ENCODE data around the gene CENPP. TPM values are rescaled to one million over a fixed set of nuclear protein-coding genes. Genes with fewer than 3 reads are reported as not detected.
A peak's percentile ranks its signal among the peaks of the same experiment; 100 is the strongest.

CENPP gene
- total RNA-seq: 10 to 100 TPM in 2 of 8 experiments, 1 to 10 TPM in 6; 1.7 to 22.3 (median 5.0) TPM

GRCh38 chr9:92325269-92325990, at the start of gene CENPP, which contains the start of gene NOL8:
CENPP (plus strand) TSS chr9:92325953.
NOL8 (minus strand) TSS chr9:92325350; CDS start chr9:92324161, 1,189 bp downstream.
- WGBS, 10 experiments: 0 to 4% (median 0%) methylated on average over 4 to 23 of the region's 55 CpGs; no CpG with 5 or more reads in 1 of the 10 experiments
- H3K4me1 ChIP-seq (replicated peaks in 1 of 2): peaks cover 6 to 7% of the 10 kb centered on the region in 2 donors
- H3K27ac ChIP-seq: peak within 1 kb of the TSS; percentile 98 to 100
- H3K4me3 ChIP-seq: peak within 1 kb of the TSS; percentile 92 to 96 (median 94)
- ATAC-seq (replicated peaks in 6 of 8): peak; percentile 87 to 96 (median 95)
- in situ Hi-C loops (cut with MboI; ENCODE audit: low pct_unique_long_range_greater_than_20kb in 2 of 9, low sequenced_read_pairs in 9 of 9, unreplicated experiment in 9 of 9): loop anchor here in 3 of 9 experiments (25.0 kb wide), 3 partner anchors 112 to 312 kb away; no protein-coding TSS in a partner anchor

- no peaks in the 10 kb centered on the region for H3K4me1 ChIP-seq (replicated peaks in 1 of 2)
- H3K4me3 ChIP-seq: no peak overlapping the region
- ATAC-seq (replicated peaks in 6 of 8): no peak
- in situ Hi-C loops (cut with MboI; ENCODE audit: low pct_unique_long_range_greater_than_20kb in 2 of 9, low sequenced_read_pairs in 9 of 9, unreplicated experiment in 9 of 9): loop anchor here in 1 of 9 experiments (25.0 kb wide), 1 partner anchor 361 kb away; no protein-coding TSS in a partner anchor
- H3K27ac ChIP-seq: no peak overlapping the region
- WGBS, 10 experiments: 41 to 90% (median 79%) methylated on average over 3 to 11 of the region's 11 CpGs
Measured at GRCh38 chr9:92276331-92277032, 49.3 kb upstream of the CENPP start.

DNA sequence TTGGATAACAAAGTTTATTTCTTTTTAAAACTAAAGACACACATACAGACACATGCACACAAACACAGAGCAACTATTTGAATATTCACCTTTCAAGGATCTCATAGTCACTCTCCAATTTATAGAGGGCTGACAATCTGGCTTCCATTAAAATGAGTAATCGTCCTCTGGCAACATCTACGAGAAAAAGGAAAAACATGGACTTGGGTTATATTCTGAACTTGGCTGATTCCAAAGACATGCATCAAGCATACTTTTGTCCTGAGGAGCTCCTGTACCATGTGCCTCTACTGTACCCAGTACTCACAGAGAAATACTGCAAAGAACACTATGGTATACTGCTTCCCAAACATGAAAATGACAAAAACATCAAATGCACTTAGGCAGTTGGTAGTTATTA, 47.6 kb upstream of the CENPP start:
- ATAC-seq (replicated peaks in 6 of 8): peak in 3 of 8 experiments; percentile 37 to 90 (median 81)
- Histone ChIP-seq H3K27ac (no peak overlapping the region), H3K4me1 (replicated peaks in 1 of 2) (no peaks in the 10 kb centered on the region), H3K4me3 (no peak overlapping the region)
- 7 to 94% (median 68%) methylated on average over 2 of the region's 2 CpGs; no CpG with 5 or more reads in 6 of the 10 experiments for WGBS, 10 experiments
- in situ Hi-C loops (cut with MboI; ENCODE audit: low pct_unique_long_range_greater_than_20kb in 2 of 9, low sequenced_read_pairs in 9 of 9, unreplicated experiment in 9 of 9): loop anchor here in 1 of 9 experiments (25.0 kb wide), 1 partner anchor 359 kb away; no protein-coding TSS in a partner anchor

GRCh38 chr9:92279302-92279701, 46.5 kb upstream of the CENPP start:
- in situ Hi-C loops (cut with MboI; ENCODE audit: low pct_unique_long_range_greater_than_20kb in 2 of 9, low sequenced_read_pairs in 9 of 9, unreplicated experiment in 9 of 9): loop anchor here in 1 of 9 experiments (25.0 kb wide), 1 partner anchor 358 kb away; no protein-coding TSS in a partner anchor
- ATAC-seq (replicated peaks in 6 of 8): no peak
- 88 to 100% (median 100%) methylated on average over 1 of the region's 1 CpG; no CpG with 5 or more reads in 2 of the 10 experiments for WGBS, 10 experiments
- H3K4me1 ChIP-seq (replicated peaks in 1 of 2): no peaks in the 10 kb centered on the region
- no peak overlapping the region for H3K27ac ChIP-seq
- no peak overlapping the region for H3K4me3 ChIP-seq

DNA sequence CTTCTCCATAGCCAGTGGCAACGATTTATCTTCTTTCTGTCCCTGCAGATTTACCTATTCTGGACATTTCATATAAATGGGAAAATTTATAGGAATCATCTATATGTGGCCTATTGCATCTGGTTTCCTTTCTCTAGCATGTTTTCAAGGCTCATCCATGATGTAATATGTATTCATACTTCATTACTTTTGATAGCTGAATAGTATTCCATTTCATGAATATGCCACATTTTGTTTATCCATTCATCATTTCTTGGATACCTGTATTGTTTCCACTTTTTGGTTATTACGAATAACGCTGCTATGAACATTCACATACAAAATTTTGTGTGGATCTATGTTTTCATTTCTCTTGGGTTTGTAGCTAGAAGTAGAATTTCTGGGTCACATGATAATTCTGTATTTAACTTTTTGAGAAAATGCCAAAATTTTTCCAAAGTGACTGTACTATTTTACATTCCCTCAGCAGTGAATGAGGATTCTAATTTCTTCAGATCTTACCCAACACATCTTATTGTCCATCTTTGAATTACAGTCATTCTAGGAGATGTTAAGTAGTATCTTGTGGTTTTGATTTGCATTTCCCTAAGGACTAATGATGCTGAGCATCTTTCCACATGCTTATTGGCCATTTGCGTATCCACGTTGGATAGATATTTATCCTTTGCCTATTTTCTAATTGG, 35.9 kb upstream of the CENPP start:
- Histone ChIP-seq H3K4me3 (no peak overlapping the region), H3K4me1 (replicated peaks in 1 of 2) (peaks cover 11 to 12% of the 10 kb centered on the region in 2 donors), H3K27ac (no peak overlapping the region)
- in situ Hi-C loops (cut with MboI; ENCODE audit: low pct_unique_long_range_greater_than_20kb in 2 of 9, low sequenced_read_pairs in 9 of 9, unreplicated experiment in 9 of 9): loop anchor here in 1 of 9 experiments (25.0 kb wide), 1 partner anchor 347 kb away; no protein-coding TSS in a partner anchor
- peak in 2 of 8 experiments; percentile 3 to 13 for ATAC-seq (replicated peaks in 6 of 8)
- 88 to 100% (median 99%) methylated on average over 2 to 5 of the region's 5 CpGs for WGBS, 10 experiments

- no peak for ATAC-seq (replicated peaks in 6 of 8)
- Histone ChIP-seq H3K4me1 (replicated peaks in 1 of 2) (peaks cover 16 to 19% of the 10 kb centered on the region in 2 donors), H3K4me3 (peak overlapping the region in 3 of 5 donors; percentile 56 to 92 (median 88)), H3K27ac (no peak overlapping the region)
- WGBS, 10 experiments: 33 to 100% (median 87%) methylated on average over 1 of the region's 1 CpG; no CpG with 5 or more reads in 2 of the 10 experiments
- in situ Hi-C loops (cut with MboI; ENCODE audit: low pct_unique_long_range_greater_than_20kb in 2 of 9, low sequenced_read_pairs in 9 of 9, unreplicated experiment in 9 of 9): loop anchor here in 1 of 9 experiments (25.0 kb wide), 1 partner anchor 346 kb away; no protein-coding TSS in a partner anchor
Measured at GRCh38 chr9:92290785-92291429, 34.8 kb upstream of the CENPP start.

DNA sequence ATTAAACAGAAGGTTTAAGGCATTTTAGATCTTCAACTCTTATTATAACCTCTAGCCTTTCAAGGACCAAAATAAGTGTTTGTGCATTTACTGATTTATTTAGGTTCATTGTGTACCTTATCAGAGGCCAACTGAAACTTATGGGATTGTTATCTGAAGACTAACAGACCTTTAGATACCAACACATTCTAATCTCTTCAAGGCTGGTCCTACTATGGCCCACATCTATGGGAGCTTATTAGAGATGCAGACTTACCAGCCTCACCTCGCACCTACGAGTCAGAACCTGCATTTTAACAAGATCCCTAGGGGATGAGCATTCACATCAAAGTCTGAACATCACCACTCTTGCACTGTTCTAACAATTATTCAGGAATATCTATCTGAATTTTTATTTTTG, 34.2 kb upstream of the CENPP start:
- WGBS, 10 experiments: 77 to 100% (median 93%) methylated on average over 2 of the region's 2 CpGs; no CpG with 5 or more reads in 4 of the 10 experiments
- no peak for ATAC-seq (replicated peaks in 6 of 8)
- peaks cover 17 to 19% of the 10 kb centered on the region in 2 donors for H3K4me1 ChIP-seq (replicated peaks in 1 of 2)
- H3K27ac ChIP-seq: no peak overlapping the region
- peak overlapping the region; percentile 56 to 92 (median 88) for H3K4me3 ChIP-seq
- in situ Hi-C loops (cut with MboI; ENCODE audit: low pct_unique_long_range_greater_than_20kb in 2 of 9, low sequenced_read_pairs in 9 of 9, unreplicated experiment in 9 of 9): loop anchor here in 1 of 9 experiments (25.0 kb wide), 1 partner anchor 346 kb away; no protein-coding TSS in a partner anchor

DNA sequence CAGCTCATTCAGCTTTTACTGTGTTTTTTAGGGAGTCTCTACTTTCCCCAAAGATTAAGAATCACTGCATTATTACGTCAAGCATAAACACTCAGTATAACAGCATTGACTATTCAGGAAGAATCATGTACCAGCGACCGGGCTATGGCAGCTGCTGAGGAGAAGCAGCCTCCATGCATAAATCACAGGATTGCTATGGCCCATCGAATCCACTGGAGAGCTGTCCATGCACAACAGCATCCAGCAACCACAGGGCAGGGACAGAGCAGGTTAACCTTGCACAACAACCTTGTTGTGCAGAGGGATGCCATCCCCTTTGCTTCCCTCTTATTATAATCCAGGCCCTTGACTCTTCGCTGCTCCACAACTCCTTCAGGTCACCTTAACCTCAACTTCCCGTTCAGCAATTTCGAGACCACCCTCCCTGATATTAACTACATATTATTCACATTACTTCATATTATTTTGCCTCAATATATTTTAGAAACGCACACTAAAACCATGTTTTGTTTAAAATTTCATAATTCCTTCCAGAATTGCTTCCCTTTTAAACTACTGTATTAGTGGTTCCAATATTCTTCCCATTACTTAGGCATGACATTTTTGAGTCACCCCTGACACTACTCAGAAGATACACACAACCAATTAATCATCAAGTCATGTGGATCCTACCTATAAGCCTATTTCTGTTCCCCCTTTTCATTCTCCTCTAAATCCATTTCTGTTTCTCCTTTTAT, 33.2 kb upstream of the CENPP start:
- peak overlapping the region; percentile 96 to 98 for H3K27ac ChIP-seq
- in situ Hi-C loops (cut with MboI; ENCODE audit: low pct_unique_long_range_greater_than_20kb in 2 of 9, low sequenced_read_pairs in 9 of 9, unreplicated experiment in 9 of 9): loop anchor here in 1 of 9 experiments (25.0 kb wide), 1 partner anchor 345 kb away; no protein-coding TSS in a partner anchor
- WGBS, 10 experiments: 4 to 50% (median 16%) methylated on average over 1 to 8 of the region's 8 CpGs

DNA sequence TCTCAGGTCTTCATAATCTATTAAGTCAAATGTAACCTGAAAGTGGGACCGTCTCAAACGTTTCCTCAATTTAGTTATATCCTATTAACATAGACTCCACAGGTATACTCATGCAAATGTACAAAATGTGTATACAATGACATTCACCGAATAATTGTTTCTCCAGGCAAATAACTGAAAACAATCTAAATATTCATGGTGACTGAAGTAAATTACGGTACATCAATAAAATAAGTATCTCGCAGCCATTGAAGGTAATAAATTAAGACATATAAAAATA, 32.7 kb upstream of the CENPP start:
- H3K4me1 ChIP-seq (replicated peaks in 1 of 2): peaks cover 17 to 19% of the 10 kb centered on the region in 2 donors
- peak overlapping the region; percentile 96 to 98 for H3K27ac ChIP-seq
- peak overlapping the region; percentile 56 to 92 (median 88) for H3K4me3 ChIP-seq
- in situ Hi-C loops (cut with MboI; ENCODE audit: low pct_unique_long_range_greater_than_20kb in 2 of 9, low sequenced_read_pairs in 9 of 9, unreplicated experiment in 9 of 9): loop anchor here in 1 of 9 experiments (25.0 kb wide), 1 partner anchor 344 kb away; no protein-coding TSS in a partner anchor
- WGBS, 10 experiments: 0 to 3% (median 0%) methylated on average over 3 to 5 of the region's 5 CpGs
- ATAC-seq (replicated peaks in 6 of 8): no peak

More for the DNA sequence above, 33.2 kb upstream of the CENPP start:
- peaks cover 17 to 19% of the 10 kb centered on the region in 2 donors for H3K4me1 ChIP-seq (replicated peaks in 1 of 2)
- peak in 1 of 8 experiments; percentile 22 for ATAC-seq (replicated peaks in 6 of 8)
- H3K4me3 ChIP-seq: peak overlapping the region; percentile 56 to 92 (median 88)

DNA sequence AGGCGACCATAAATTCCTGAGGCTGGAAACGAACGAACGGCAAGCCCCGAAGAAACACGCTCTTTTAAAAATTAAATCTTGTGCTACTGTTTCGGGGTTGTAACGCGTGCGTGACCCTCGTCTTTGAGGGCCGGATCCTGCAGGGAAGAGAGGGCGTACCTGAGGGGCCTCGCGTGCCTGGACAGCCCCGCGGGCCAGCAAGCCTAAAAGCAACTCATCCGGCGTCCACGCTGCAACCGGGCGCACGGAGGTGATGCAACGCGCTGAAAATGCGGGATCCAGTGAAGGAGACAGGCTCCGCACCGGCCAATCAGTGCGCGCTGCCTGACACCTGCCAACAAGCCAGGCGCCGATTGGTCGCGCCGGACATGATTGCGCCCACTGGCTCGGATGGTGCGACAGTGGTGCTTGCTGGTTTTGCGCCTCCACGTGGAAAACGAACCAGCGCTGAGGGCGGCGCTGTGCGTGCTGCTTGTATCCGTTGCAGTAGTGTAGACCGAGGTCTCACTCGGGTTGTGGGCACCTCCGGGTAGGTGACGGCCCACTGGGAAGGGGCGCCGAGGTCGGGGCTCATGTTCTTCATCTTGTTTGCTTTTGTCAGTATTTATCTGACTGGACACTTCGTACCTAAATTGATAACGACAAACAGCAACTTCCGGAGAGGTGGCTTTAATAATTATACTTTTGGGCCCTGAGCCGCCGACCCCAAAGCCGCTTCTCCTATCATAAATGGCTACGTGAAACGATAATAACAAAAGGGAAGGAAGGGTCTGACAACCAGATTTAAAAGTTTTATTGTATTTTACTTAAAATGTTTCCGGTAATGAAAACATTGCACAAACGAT, 32.1 kb upstream of the CENPP start, which contains the start of gene IARS1:
Gene IARS1 (minus strand): TSS at position 246 of the 845 bp plus-strand sequence. CDS start 4,278 bp downstream, outside the sequence.
- peak; percentile 91 to 98 (median 96) for ATAC-seq (replicated peaks in 6 of 8)
- WGBS, 10 experiments: 0 to 4% (median 1%) methylated on average over 5 to 38 of the region's 63 CpGs
- peak within 1 kb of the TSS; percentile 96 to 98 for H3K27ac ChIP-seq
- peaks cover 17 to 19% of the 10 kb centered on the region in 2 donors for H3K4me1 ChIP-seq (replicated peaks in 1 of 2)
- peak within 1 kb of the TSS; percentile 56 to 92 (median 88) for H3K4me3 ChIP-seq
- in situ Hi-C loops (cut with MboI; ENCODE audit: low pct_unique_long_range_greater_than_20kb in 2 of 9, low sequenced_read_pairs in 9 of 9, unreplicated experiment in 9 of 9): loop anchor here in 1 of 9 experiments (25.0 kb wide), 1 partner anchor 344 kb away; no protein-coding TSS in a partner anchor
